22Rv1 (cell line): Measurements from ENCODE around the gene RNF227.

Experiments used
- H3K27ac ChIP-seq: fragments of 450-650 bp; 2 replicates; pipeline ENCODE4 v1.5.1; 2017
- CTCF ChIP-seq: fragments of 450-650 bp; IDR thresholded peaks from 2 replicates; pipeline ENCODE4 v1.5.1; 2017; ENCODE audit warnings: mild to moderate bottlenecking
- ZFX ChIP-seq: fragments of 450-650 bp; IDR thresholded peaks from 2 replicates; pipeline ENCODE4 v1.6.1; 2017; ENCODE audit warnings: antibody characterized with exemption, borderline replicate concordance

RNF227 gene

GRCh38 chr17:7867881-7868329 lies 48.2 kb downstream of the RNF227 start:
- H3K27ac ChIP-seq = 0 out of 2 replicates have a peak overlapping the region, but pooled peaks have one; percentile 10
- TF ChIP-seq ZFX (no peak), CTCF (no peak)

- H3K27ac ChIP-seq = peak overlapping the region; percentile 98
- no peak for TF ChIP-seq ZFX
- TF ChIP-seq CTCF = no peak
Measured at GRCh38 chr17:7864995-7865650, 51.0 kb downstream of the RNF227 start.

GRCh38 chr17:7864384-7864783 lies 51.7 kb downstream of the RNF227 start:
- H3K27ac ChIP-seq = peak overlapping the region; percentile 98
